Measurements from ENCODE around the gene KRT2.

The KRT2 gene

GRCh38 chr12:52651726-52652261 lies at the start of gene KRT2:
Gene KRT2, minus strand, starts transcription at chr12:52652211. Its CDS starts 69 bp downstream, at chr12:52652142.
- TF ChIP-seq ZNF274 (IDR thresholded peaks at IDR 0.05; ENCODE audit: low read depth, low read length), result no peak
- no peak within 1 kb of the TSS for H3K4me3 ChIP-seq (ENCODE audit: low read length)

- no peak overlapping the region for H3K4me3 ChIP-seq (ENCODE audit: low read length)
- TF ChIP-seq ZNF274 (IDR thresholded peaks at IDR 0.05; ENCODE audit: low read depth, low read length), result no peak
Measured at GRCh38 chr12:52701281-52701680, 49.3 kb upstream of the KRT2 start.

- no peak overlapping the region for H3K4me3 ChIP-seq (ENCODE audit: low read length)
- no peak for TF ChIP-seq ZNF274 (IDR thresholded peaks at IDR 0.05; ENCODE audit: low read depth, low read length)
Measured at GRCh38 chr12:52699960-52700359, 47.9 kb upstream of the KRT2 start.

DNA sequence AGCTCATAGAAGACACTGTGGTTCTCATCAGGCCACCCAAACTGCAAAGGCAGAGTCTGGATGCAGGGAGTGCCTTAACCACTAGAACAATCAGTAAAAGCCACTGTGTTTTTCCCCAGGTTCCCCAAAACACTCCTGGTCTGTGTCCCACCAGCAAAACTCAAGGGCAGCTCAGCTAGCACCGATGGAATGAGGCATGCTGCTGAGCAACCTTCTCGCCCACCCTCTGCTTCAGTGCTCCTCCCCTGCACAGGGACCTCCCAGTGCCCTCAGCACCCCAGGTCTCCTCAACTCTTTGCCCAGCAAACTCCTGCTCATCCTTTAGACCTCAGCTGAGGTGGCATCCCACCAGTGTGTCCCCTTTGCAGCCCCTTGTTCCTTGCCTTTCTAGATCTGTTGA lies 47.4 kb upstream of the KRT2 start:
- H3K4me3 ChIP-seq (ENCODE audit: low read length), result no peak overlapping the region
- TF ChIP-seq ZNF274 (IDR thresholded peaks at IDR 0.05; ENCODE audit: low read depth, low read length), result no peak

DNA sequence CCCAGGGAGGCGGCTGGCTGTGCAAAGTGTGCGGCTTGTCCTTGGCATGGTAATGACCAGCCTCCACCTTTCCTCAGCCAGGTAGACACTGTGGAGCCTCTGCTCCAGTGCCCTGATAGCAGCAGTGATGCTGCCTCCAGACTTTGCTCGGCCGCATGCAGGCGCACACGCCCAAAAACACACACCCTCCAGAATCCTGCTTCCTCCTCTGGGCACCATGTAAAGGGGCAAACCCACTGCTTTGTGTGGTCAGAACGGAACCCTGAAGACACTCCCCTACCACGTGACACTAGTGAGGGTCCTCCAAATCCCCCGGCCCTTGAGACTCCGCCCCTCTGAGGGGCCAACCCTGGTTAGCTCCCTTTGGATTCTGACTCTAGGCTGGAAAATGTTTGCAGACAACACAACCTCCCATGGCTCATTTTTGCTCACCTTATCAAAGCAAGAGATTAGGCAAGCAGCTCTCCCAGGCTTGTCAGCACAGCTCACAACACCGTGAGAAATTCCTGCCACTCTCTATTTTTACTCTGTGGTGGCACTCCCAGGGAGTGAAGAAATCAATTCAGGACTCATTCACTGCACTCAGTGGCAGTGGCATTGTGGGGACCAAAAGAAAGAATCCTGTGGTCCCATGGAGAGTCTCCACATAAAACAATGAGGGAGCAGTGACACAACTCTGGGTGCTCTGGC lies 46.8 kb upstream of the KRT2 start:
- no peak overlapping the region for H3K4me3 ChIP-seq (ENCODE audit: low read length)
- no peak for TF ChIP-seq ZNF274 (IDR thresholded peaks at IDR 0.05; ENCODE audit: low read depth, low read length)

GRCh38 chr12:52697058-52697582 lies 45.1 kb upstream of the KRT2 start:
- TF ChIP-seq ZNF274 (IDR thresholded peaks at IDR 0.05; ENCODE audit: low read depth, low read length), result no peak
- no peak overlapping the region for H3K4me3 ChIP-seq (ENCODE audit: low read length)

DNA sequence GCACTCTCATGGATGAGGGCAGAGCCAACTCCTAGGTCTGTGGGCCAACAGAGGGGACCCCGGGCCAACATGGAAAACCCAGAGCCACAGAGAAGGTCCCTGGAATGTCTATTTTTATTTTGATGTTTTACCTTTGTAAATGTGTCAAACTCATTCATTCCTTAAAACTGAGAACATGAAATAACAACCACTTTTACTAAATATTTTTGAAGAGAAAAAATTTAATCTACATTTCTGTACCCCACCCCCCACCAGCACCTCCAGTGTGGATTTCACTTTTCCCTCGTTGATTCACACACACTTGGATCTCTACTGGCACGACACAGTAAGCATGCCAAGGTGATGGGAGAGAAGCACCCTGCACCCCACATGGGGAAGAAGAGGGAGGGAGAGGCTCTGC lies 44.6 kb upstream of the KRT2 start:
- H3K4me3 ChIP-seq (ENCODE audit: low read length), result no peak overlapping the region
- no peak for TF ChIP-seq ZNF274 (IDR thresholded peaks at IDR 0.05; ENCODE audit: low read depth, low read length)

GRCh38 chr12:52695039-52695438 lies 43.0 kb upstream of the KRT2 start:
- TF ChIP-seq ZNF274 (IDR thresholded peaks at IDR 0.05; ENCODE audit: low read depth, low read length), result no peak
- H3K4me3 ChIP-seq (ENCODE audit: low read length), result no peak overlapping the region

DNA sequence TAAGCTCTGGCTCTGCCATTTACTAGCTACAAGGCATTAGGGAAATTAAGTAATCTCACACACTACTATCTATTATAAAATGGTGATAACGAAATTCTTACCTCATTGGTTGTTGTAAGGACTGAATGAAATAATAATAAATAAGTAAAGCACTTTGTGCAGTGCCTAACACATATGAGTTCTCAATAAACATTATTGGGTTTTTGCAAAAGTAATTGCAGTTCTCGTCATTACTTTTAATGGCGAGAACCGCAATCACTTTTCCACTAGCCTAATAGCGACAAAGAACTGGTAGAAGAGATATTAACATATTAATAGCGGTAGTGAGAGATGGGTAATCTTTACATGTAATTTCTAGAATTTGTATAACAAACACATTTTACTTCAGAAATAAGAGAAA lies 42.1 kb upstream of the KRT2 start:
- no peak for TF ChIP-seq ZNF274 (IDR thresholded peaks at IDR 0.05; ENCODE audit: low read depth, low read length)
- H3K4me3 ChIP-seq (ENCODE audit: low read length), result no peak overlapping the region

- no peak overlapping the region for H3K4me3 ChIP-seq (ENCODE audit: low read length)
- TF ChIP-seq ZNF274 (IDR thresholded peaks at IDR 0.05; ENCODE audit: low read depth, low read length), result no peak
Measured at GRCh38 chr12:52693261-52693660, 41.2 kb upstream of the KRT2 start.

DNA sequence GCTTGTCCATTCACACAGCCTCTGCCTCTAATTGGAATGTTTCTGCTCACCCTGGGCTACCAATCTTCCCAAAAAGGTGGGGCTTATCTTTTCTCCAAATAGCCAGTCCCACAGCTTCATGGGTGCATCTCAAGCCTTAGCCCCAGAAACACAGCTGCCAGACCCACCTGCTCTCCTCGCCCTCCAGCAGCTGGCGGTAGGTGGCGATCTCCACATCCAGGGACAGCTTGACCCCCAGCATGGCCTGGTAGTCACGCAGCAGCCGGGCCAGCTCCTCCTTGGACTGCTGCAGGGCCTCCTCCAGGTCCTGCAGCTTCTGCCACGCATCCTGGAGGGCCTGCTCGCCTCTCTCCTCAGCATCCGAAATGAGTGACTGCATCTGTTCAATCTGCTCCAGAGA lies 40.2 kb upstream of the KRT2 start:
- TF ChIP-seq ZNF274 (IDR thresholded peaks at IDR 0.05; ENCODE audit: low read depth, low read length), result no peak
- no peak overlapping the region for H3K4me3 ChIP-seq (ENCODE audit: low read length)

DNA sequence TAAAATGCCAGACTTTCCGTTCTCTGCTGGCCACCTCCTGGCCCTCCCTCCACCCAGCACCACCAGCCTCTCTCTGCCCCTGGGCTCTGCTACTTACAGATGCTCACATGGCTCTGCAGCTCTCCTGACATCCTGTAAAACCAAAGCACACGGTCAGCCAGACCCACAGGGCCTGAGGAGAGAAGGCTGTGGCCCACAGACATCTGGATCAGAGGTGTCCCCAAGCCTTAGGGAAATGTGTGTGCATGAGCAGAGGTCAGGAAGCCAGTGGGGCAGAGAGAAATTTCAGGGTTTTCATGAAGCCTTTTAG lies 39.8 kb upstream of the KRT2 start:
- H3K4me3 ChIP-seq (ENCODE audit: low read length), result no peak overlapping the region
- TF ChIP-seq ZNF274 (IDR thresholded peaks at IDR 0.05; ENCODE audit: low read depth, low read length), result no peak

DNA sequence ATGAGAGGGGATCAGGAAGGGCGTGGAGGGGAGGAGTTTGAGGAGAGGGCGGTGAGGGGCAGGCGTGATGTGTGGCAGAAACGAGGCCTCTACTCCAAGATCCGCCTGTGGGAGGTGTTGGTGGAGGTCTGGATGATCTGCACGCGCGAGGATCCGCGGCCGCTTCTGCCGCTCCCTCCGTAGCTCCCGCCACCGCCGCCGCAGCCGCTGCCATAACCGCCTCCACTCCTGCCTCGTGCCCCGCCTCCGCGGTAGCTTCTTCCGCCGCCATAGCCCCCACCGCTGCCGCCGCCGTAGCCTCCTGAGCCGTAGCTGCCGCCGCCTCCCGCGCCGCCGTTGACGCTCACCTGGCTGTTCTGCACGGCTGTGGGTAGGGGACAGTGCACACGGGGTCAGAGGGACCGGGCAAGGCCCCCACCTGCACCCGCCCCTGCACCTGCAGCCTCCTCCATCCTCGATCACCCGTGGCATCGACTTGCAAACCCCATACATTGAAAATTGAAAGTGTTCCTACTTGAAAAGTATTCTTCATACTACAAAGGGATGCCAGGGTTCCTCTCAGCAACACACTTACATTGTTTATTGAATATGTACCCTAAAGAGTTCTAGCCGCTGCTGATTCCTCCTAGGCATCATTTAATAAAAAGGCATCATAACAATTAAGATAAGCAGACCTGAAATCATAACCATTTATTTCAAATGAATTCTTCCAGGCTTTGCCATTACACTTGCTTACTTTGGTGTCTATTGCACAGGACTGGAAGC lies 39.2 kb upstream of the KRT2 start:
- TF ChIP-seq ZNF274 (IDR thresholded peaks at IDR 0.05; ENCODE audit: low read depth, low read length), result no peak
- H3K4me3 ChIP-seq (ENCODE audit: low read length), result no peak overlapping the region

DNA sequence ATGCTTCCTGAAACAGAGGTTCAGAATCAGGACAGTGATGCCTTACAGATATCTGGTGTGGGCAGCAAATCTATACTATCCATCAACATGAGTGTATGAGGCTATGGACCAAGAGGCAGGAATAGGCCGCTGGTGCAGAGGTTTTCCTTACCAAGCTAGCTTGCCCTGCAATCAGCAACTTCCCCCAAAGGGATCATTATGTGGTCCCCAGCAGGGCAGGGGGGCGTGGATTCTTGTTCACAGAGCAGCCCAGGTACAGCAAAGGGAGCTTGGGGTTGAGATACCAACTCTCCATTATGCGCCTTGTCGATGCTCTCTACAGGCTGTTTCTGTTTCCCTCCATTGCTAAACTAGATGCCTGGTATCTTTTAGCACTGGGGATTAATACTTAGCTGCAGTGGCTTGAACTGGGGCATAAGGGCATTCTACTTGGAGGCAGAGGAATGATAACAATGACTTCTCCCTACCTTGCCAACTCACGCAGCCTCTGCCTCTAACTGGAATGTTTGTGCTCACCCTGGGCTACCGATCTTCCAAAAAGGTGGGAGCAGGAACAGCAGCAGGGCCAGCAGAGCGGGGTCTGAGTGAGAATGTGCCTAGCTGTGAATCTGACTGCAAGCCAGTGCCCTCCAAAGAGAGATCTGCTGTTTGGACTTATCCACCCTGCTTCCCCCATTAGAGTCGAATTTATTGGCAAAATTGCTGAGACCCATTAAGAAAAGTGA lies 38.5 kb upstream of the KRT2 start:
- no peak overlapping the region for H3K4me3 ChIP-seq (ENCODE audit: low read length)
- TF ChIP-seq ZNF274 (IDR thresholded peaks at IDR 0.05; ENCODE audit: low read depth, low read length), result no peak
